K562 (cell line): ENCODE measurements around the gene EGR1. TPM values are rescaled to one million over a fixed set of nuclear protein-coding genes. Genes with fewer than 3 reads are reported as not detected.
A peak's percentile ranks its signal among the peaks of the same experiment; 100 is the strongest.

Experiments
- BRCA1 ChIP-seq, 2 experiments: fragments of 450-650 bp in 1 of 2; sonication (generic) in 1 of 2; formaldehyde crosslinking in 1 of 2; IDR thresholded peaks; 2 replicates each; pipeline versions ENCODE4 v1.5.0 to v1.6.1; 2017 to 2020; ENCODE audit warnings: mild to moderate bottlenecking in 1 of 2, missing genetic modification reagents in 1 of 2
- CREB1 ChIP-seq, 2 experiments: sonication (generic) in 1 of 2; formaldehyde crosslinking in 1 of 2; IDR thresholded peaks; 2 replicates each; pipeline versions ENCODE4 v1.6.1 to v1.8.0; 2012 to 2022; ENCODE audit warnings: inconsistent platforms in 1 of 2, mild to moderate bottlenecking in 1 of 2, missing genetic modification reagents in 1 of 2, moderate library complexity in 1 of 2
- DNMT1 ChIP-seq: fragments of 450-650 bp; IDR thresholded peaks from 2 replicates; pipeline ENCODE4 v1.6.1; 2016; ENCODE audit warnings: antibody characterized with exemption, mild to moderate bottlenecking
- HNRNPH1 ChIP-seq: fragments of 200-400 bp; formaldehyde crosslinking; optimal IDR thresholded peaks from 2 replicates; pipeline ENCODE3; 2017; ENCODE audit warnings: low read depth, mild to moderate bottlenecking, low read length, moderate library complexity
- MTA2 ChIP-seq: fragments of 450-650 bp; IDR thresholded peaks from 2 replicates; pipeline ENCODE4 v1.6.1; 2016; ENCODE audit warnings: low read depth
- MXI1 ChIP-seq: IDR thresholded peaks from 2 replicates; pipeline ENCODE4 v1.6.1; 2011; ENCODE audit warnings: low read depth, mild to moderate bottlenecking, improper control_type of control experiment, low read length
- MYC ChIP-seq, 2 experiments: fragments of 250-450 bp in 1 of 2; sonication (Bioruptor Pico) in 1 of 2; IDR thresholded peaks; 2 replicates each; pipeline versions ENCODE4 v1.5.1 to v1.6.1; 2012 to 2021; ENCODE audit warnings: low read depth in 2 of 2, borderline replicate concordance in 1 of 2, improper control_type of control experiment in 1 of 2, low read length in 1 of 2, mild to moderate bottlenecking in 1 of 2, moderate library complexity in 1 of 2
- NR2F6 ChIP-seq: fragments of 450-650 bp; formaldehyde crosslinking; IDR thresholded peaks from 2 replicates; pipeline ENCODE4 v1.4.0; 2020; ENCODE audit warnings: mild to moderate bottlenecking
- PPARD ChIP-seq: fragments of 250-450 bp; sonication (Bioruptor Pico); IDR thresholded peaks from 2 replicates; pipeline ENCODE4 v1.8.0; 2022; ENCODE audit warnings: inconsistent platforms, mild to moderate bottlenecking, moderate library complexity
- PRPF4 ChIP-seq: fragments of 200-400 bp; formaldehyde crosslinking; IDR thresholded peaks from one replicate; pipeline ENCODE4 v1.6.1; 2017; ENCODE audit warnings: low read length, low read depth, mild to moderate bottlenecking; ENCODE audit not compliant: insufficient read depth, poor library complexity, severe bottlenecking
- RAD21 ChIP-seq, 2 experiments: fragments of 250-450 bp in 1 of 2; fragments of 450-650 bp in 1 of 2; sonication (Bioruptor Pico) in 1 of 2; formaldehyde crosslinking in 1 of 2; IDR thresholded peaks in 1 of 2; conservative IDR thresholded peaks in 1 of 2; 2 replicates each; pipeline versions ENCODE4 v1.4.0 to v1.8.0; 2020 to 2022; ENCODE audit warnings: mild to moderate bottlenecking in 2 of 2, moderate library complexity in 1 of 2
- SRF ChIP-seq, 2 experiments: fragments of 250-450, 450-650 bp in 1 of 2; sonication (Bioruptor Pico) in 1 of 2; sonication (generic) in 1 of 2; formaldehyde crosslinking; IDR thresholded peaks; 2 replicates each; pipeline versions ENCODE4 v1.5.0 to v1.5.1; 2020 to 2022; ENCODE audit warnings: mild to moderate bottlenecking in 1 of 2, missing genetic modification reagents in 1 of 2
- STAT5B ChIP-seq: fragments of 250-450 bp; sonication (Bioruptor Pico); IDR thresholded peaks from 2 replicates; pipeline ENCODE4 v1.8.0; 2021; ENCODE audit warnings: mild to moderate bottlenecking, inconsistent platforms
- TCFL5 ChIP-seq: fragments of 250-450 bp; sonication (Bioruptor Pico); conservative IDR thresholded peaks from 2 replicates; pipeline ENCODE4 v1.6.1; 2021; ENCODE audit warnings: mild to moderate bottlenecking, moderate library complexity, matching md5 sums
- ZC3H4 ChIP-seq: sonication (generic); formaldehyde crosslinking; IDR thresholded peaks from 2 replicates; pipeline ENCODE4 v1.9.0; 2021; ENCODE audit warnings: missing genetic modification reagents, borderline replicate concordance
- ZNF311 ChIP-seq: fragments of 250-450 bp; sonication (Bioruptor Pico); IDR thresholded peaks from 2 replicates; pipeline ENCODE4 v1.4.0; 2020; ENCODE audit warnings: mild to moderate bottlenecking, moderate library complexity
- polyA plus RNA-seq, 8 experiments: library from polyadenylated mRNA; depleted of rRNA in 4 of 8; stranded (reverse) in 5 of 8; unstranded in 3 of 8; fragments of >200 nt; fragmentation: Nextera tagmentation in 2 of 8; fragmentation: Illumina TruSeq in 1 of 8; extraction: Ambion mirVana in 2 of 8; extraction: Trizol in 1 of 8; gene quantifications; 2 replicates each; pipeline versions ENCODE4 v1.2.1 to v1.2.3, GENCODE V29; 2011 to 2014; ENCODE audit warnings: inconsistent platforms in 1 of 8, missing spikeins in 1 of 8
- total RNA-seq, 7 experiments: library from RNA; depleted of rRNA in 6 of 7; stranded (reverse); fragments of >200 nt in 6 of 7; fragmentation: Illumina TruSeq in 2 of 7; extraction: Trizol in 2 of 7; gene quantifications; 2 replicates each; pipeline versions ENCODE4 v1.2.1 to v1.2.3, GENCODE V29; 2011 to 2021; ENCODE audit warnings: low replicate concordance in 1 of 7
- TF ChIP-seq, protein P1 (sequence below), 2 experiments: fragments of 450-650 bp in 1 of 2; IDR thresholded peaks; 2 replicates each; pipeline ENCODE4 v1.6.1; 2011 to 2017; ENCODE audit warnings: low read depth in 2 of 2, antibody characterized with exemption in 1 of 2, borderline replicate concordance in 1 of 2, low read length in 1 of 2, mild to moderate bottlenecking in 1 of 2, mixed read lengths in 1 of 2; ENCODE audit not compliant: control insufficient read depth in 1 of 2
- TF ChIP-seq, protein P2 (sequence below): fragments of 250-450 bp; sonication (Bioruptor Pico); IDR thresholded peaks from 2 replicates; pipeline ENCODE4 v1.5.0; 2021; ENCODE audit warnings: mild to moderate bottlenecking, moderate library complexity

Gene EGR1
- total and polyA plus RNA-seq, 9 of the 15 experiments (the other 6 are each of a cell fraction or from before 2014, with no cell fraction given) = 1.3 to 132 (median 21.5) TPM

DNA sequence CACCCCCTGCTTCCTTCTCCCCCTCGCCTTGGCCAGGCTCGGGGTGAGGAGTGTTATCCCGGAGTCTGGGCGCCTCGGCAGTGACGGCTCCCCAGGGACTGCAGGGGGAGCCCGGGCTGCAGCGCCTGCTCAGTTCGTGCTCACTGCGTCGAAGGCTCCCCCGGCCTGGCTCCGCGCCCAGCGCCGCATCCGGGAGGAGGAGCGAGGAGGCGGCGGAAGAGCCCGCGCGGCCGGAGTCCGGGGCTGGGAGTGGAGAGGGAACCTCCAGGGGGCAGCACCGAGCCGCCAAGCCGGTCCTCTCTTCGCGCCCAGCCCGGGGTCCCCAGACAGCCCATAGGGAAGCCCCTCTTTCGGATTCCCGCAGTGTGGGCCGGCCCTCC is 1.3 kb upstream of the EGR1 start (continued):
- TF ChIP-seq, protein P1, sequence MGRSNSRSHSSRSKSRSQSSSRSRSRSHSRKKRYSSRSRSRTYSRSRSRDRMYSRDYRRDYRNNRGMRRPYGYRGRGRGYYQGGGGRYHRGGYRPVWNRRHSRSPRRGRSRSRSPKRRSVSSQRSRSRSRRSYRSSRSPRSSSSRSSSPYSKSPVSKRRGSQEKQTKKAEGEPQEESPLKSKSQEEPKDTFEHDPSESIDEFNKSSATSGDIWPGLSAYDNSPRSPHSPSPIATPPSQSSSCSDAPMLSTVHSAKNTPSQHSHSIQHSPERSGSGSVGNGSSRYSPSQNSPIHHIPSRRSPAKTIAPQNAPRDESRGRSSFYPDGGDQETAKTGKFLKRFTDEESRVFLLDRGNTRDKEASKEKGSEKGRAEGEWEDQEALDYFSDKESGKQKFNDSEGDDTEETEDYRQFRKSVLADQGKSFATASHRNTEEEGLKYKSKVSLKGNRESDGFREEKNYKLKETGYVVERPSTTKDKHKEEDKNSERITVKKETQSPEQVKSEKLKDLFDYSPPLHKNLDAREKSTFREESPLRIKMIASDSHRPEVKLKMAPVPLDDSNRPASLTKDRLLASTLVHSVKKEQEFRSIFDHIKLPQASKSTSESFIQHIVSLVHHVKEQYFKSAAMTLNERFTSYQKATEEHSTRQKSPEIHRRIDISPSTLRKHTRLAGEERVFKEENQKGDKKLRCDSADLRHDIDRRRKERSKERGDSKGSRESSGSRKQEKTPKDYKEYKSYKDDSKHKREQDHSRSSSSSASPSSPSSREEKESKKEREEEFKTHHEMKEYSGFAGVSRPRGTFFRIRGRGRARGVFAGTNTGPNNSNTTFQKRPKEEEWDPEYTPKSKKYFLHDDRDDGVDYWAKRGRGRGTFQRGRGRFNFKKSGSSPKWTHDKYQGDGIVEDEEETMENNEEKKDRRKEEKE (IDR thresholded peaks at IDR 0.05; ENCODE audit: borderline replicate concordance in 1 of 2, control insufficient read depth in 1 of 2, low read depth in 2 of 2, low read length in 1 of 2) = no peak; a peak in 1 of 4 replicates
- TF ChIP-seq RAD21 (CRISPR knock-in tag; conservative IDR thresholded peaks at IDR 0.05 in 1 of 2, IDR thresholded peaks at IDR 0.05 in 1 of 2) (peak; percentile 79 to 91), MXI1 (no peak), CREB1 (IDR thresholded peaks at IDR 0.05) (peak; percentile 77), CREB1 (CRISPR knock-in tag; IDR thresholded peaks at IDR 0.05) (peak; percentile 84), ZC3H4 (CRISPR knock-in tag) (no peak; the same call in 1 of the 2 replicates), ZNF311 (no peak), SRF (CRISPR knock-in tag; IDR thresholded peaks at IDR 0.05) (peak in 1 of 2 experiments; percentile 90; a peak in 2 of 4 replicates), PPARD (no peak), BRCA1 (IDR thresholded peaks at IDR 0.05) (no peak), BRCA1 (CRISPR knock-in tag; IDR thresholded peaks at IDR 0.05) (no peak), MYC (IDR thresholded peaks at IDR 0.05; ENCODE audit: low read depth, low read length) (peak; percentile 72), MYC (CRISPR knock-in tag; IDR thresholded peaks at IDR 0.05; ENCODE audit: borderline replicate concordance, low read depth) (no peak), HNRNPH1 (no peak), NR2F6 (no peak), PRPF4 (peak; percentile 56), TCFL5 (no peak), DNMT1 (no peak), STAT5B (CRISPR knock-in tag) (no peak), MTA2 (no peak; the same call in 1 of the 2 replicates)
- TF ChIP-seq, protein P2, sequence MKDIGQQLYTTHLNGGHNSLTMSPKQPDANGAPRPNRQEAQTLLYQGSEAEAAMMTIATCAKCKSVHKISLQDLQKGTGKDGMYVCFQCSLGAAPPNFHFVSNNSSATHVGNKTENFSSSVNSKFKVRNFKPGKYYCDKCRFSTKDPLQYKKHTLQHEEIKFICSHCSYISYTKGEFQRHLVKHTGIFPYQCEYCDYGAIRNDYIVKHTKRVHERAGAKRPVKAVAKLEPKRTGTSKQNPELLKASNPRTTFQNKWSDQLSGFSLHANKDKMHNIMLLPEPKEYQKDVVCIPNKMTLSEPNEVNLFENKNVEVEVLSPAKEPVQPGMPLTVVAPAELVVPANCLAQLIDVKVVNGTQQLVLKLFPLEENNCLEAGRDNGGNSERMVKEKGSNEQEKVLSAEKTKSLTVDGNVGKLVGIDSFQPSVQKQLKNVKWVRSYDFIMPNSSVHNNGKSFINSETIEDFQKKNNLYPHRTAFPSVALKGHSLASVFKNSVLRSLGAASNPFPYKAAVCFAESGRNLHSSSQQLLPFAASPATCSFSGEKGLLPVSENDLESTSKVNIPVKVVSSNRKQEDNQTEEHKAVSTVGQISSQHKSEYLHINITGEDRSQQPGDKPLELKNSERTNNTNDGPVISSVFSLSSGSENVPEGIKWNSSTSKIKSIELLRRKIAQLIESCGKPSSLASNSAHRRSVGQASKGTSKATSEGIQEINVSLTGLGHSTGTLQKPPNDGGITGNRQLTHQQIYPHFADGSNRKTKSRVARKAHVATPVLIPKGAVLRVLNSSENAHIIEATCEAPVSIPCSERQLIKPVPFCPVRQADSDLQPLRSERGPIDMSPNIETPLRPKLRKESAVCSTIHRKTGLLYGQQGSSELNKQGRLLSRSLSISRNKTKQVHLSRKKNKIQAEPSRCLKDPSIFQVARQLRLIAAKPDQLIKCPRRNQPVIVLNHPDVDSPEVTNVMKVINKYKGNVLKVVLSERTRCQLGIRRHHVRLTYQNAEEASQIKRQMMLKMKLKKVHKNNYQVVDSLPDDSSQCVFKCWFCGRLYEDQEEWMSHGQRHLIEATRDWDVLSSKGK (CRISPR knock-in tag) = no peak
